Measurements from ENCODE around the gene NDUFB10.

The NDUFB10 gene

GRCh38 chr16:1922357-1922756 is 37.0 kb upstream of the NDUFB10 start:
- H3K27ac ChIP-seq (replicated peaks), result no peak overlapping the region
- DNase-seq (ENCODE audit: low read depth in 1 of 2, low spot score in 1 of 2), result no peak
- no peak for TF ChIP-seq SPI1 (IDR thresholded peaks at IDR 0.05; ENCODE audit: borderline replicate concordance, low read depth)
- TF ChIP-seq CTCF (IDR thresholded peaks at IDR 0.05; ENCODE audit: insufficient read depth, low read length), result no peak
- TF ChIP-seq REST (IDR thresholded peaks at IDR 0.05; ENCODE audit: insufficient replicate concordance, low read depth), result no peak
- no peak for TF ChIP-seq POLR2AphosphoS5 (IDR thresholded peaks at IDR 0.05; ENCODE audit: low read depth)
- no peak for TF ChIP-seq GABPA (IDR thresholded peaks at IDR 0.05; ENCODE audit: low read depth)
- H3K4me3 ChIP-seq (replicated peaks; ENCODE audit: insufficient read depth, low read length), result no peak overlapping the region
- H3K27me3 ChIP-seq (ENCODE audit: insufficient read depth, poor library complexity, severe bottlenecking), result peaks cover 38% of the 10 kb centered on the region

GRCh38 chr16:1923299-1924034 is 35.9 kb upstream of the NDUFB10 start:
- TF ChIP-seq POLR2AphosphoS5 (IDR thresholded peaks at IDR 0.05; ENCODE audit: low read depth) (no peak), SPI1 (IDR thresholded peaks at IDR 0.05; ENCODE audit: borderline replicate concordance, low read depth) (no peak), REST (IDR thresholded peaks at IDR 0.05; ENCODE audit: insufficient replicate concordance, low read depth) (no peak), GABPA (IDR thresholded peaks at IDR 0.05; ENCODE audit: low read depth) (no peak), CTCF (IDR thresholded peaks at IDR 0.05; ENCODE audit: insufficient read depth, low read length) (no peak)
- Histone ChIP-seq H3K4me3 (replicated peaks; ENCODE audit: insufficient read depth, low read length) (no peak overlapping the region), H3K27ac (replicated peaks) (no peak overlapping the region), H3K27me3 (ENCODE audit: insufficient read depth, poor library complexity, severe bottlenecking) (peaks cover 32% of the 10 kb centered on the region)
- DNase-seq (ENCODE audit: low read depth in 1 of 2, low spot score in 1 of 2), result no peak

GRCh38 chr16:1924095-1924494 is 35.2 kb upstream of the NDUFB10 start:
- H3K27ac ChIP-seq (replicated peaks), result no peak overlapping the region
- no peak for DNase-seq (ENCODE audit: low read depth in 1 of 2, low spot score in 1 of 2)
- TF ChIP-seq POLR2AphosphoS5 (IDR thresholded peaks at IDR 0.05; ENCODE audit: low read depth), result no peak
- no peak for TF ChIP-seq REST (IDR thresholded peaks at IDR 0.05; ENCODE audit: insufficient replicate concordance, low read depth)
- no peak for TF ChIP-seq SPI1 (IDR thresholded peaks at IDR 0.05; ENCODE audit: borderline replicate concordance, low read depth)
- no peak for TF ChIP-seq CTCF (IDR thresholded peaks at IDR 0.05; ENCODE audit: insufficient read depth, low read length)
- no peak for TF ChIP-seq GABPA (IDR thresholded peaks at IDR 0.05; ENCODE audit: low read depth)
- peaks cover 26% of the 10 kb centered on the region for H3K27me3 ChIP-seq (ENCODE audit: insufficient read depth, poor library complexity, severe bottlenecking)
- no peak overlapping the region for H3K4me3 ChIP-seq (replicated peaks; ENCODE audit: insufficient read depth, low read length)
